ENCODE measurements around the gene MSRB1.

GRCh38 chr16:1913327-1914083 lies 29.5 kb downstream of the MSRB1 start:
- TF ChIP-seq CTCF (conservative IDR thresholded peaks at IDR 0.05 in 1 of 2, IDR thresholded peaks at IDR 0.05 in 1 of 2; ENCODE audit: low read depth in 1 of 2, low read length in 2 of 2) (no peak), EZH2 (IDR thresholded peaks at IDR 0.05; ENCODE audit: low read length, missing control alignments) (no peak)
